Smooth muscle cell (in vitro differentiated cells): ENCODE measurements around the gene SHOX. TPM values are rescaled to one million over a fixed set of nuclear protein-coding genes. Genes with fewer than 3 reads are reported as not detected.

Experiments used
- DNase-seq: peaks from one replicate; lab custom pipeline; 2025; ENCODE audit not compliant: unreplicated experiment; lab: John Stamatoyannopoulos, UW
- H2AFZ ChIP-seq: fragments of 200-600 bp; sonication (generic); 2 replicates; pipeline ENCODE4 v1.6.0; 2016; ENCODE audit warnings: antibody characterized with exemption, low read depth, mild to moderate bottlenecking
- H3F3A ChIP-seq: fragments of 200-600 bp; sonication (generic); 2 replicates; pipeline ENCODE4 v1.6.0; 2017; ENCODE audit warnings: antibody characterized with exemption, low read depth
- H3K27ac ChIP-seq: fragments of 200-600 bp; sonication (generic); 2 replicates; pipeline ENCODE4 v1.5.1; 2016; ENCODE audit warnings: low read depth, mild to moderate bottlenecking
- H3K27me3 ChIP-seq: fragments of 200-600 bp; sonication (generic); 2 replicates; pipeline ENCODE4 v1.6.1; 2016; ENCODE audit warnings: low read depth, mild to moderate bottlenecking
- H3K36me3 ChIP-seq: fragments of 200-600 bp; sonication (generic); 2 replicates; pipeline ENCODE4 v1.5.1; 2016; ENCODE audit warnings: low read depth
- H3K4me1 ChIP-seq: fragments of 200-600 bp; sonication (generic); 2 replicates; pipeline ENCODE4 v1.5.1; 2016; ENCODE audit warnings: low read depth
- H3K4me2 ChIP-seq: fragments of 200-600 bp; sonication (generic); 2 replicates; pipeline ENCODE4 v1.6.0; 2016; ENCODE audit warnings: mild to moderate bottlenecking
- H3K4me3 ChIP-seq: fragments of 200-600 bp; sonication (generic); 2 replicates; pipeline ENCODE4 v1.5.1; 2016; ENCODE audit warnings: mild to moderate bottlenecking
- H3K79me2 ChIP-seq: fragments of 200-600 bp; sonication (generic); 2 replicates; pipeline ENCODE4 v1.6.0; 2016; ENCODE audit warnings: low read depth, mild to moderate bottlenecking
- H3K9ac ChIP-seq: fragments of 200-600 bp; sonication (generic); 2 replicates; pipeline ENCODE4 v1.6.0; 2016; ENCODE audit warnings: low read depth
- H3K9me3 ChIP-seq: fragments of 200-600 bp; sonication (generic); replicated peaks from 2 replicates; pipeline ENCODE4 v1.5.1; 2016; ENCODE audit warnings: low read depth
- H4K20me1 ChIP-seq: fragments of 200-600 bp; sonication (generic); 2 replicates; pipeline ENCODE4 v1.6.0; 2016; ENCODE audit warnings: low read depth
- CTCF ChIP-seq: fragments of 200-600 bp; sonication (generic); IDR thresholded peaks from 2 replicates; pipeline ENCODE4 v1.5.1; 2017; ENCODE audit warnings: borderline replicate concordance, mild to moderate bottlenecking, antibody characterized with exemption; ENCODE audit not compliant: insufficient read depth, poor library complexity, severe bottlenecking
- WGBS: methylation state at CpG from one replicate; pipeline ENCODE4 v1.1.7; 2016; ENCODE audit warnings: low lambda C conversion rate; 5-methylcytosine and 5-hydroxymethylcytosine counted together
- polyA plus RNA-seq: library from polyadenylated mRNA; unstranded; fragments of >200 nt; fragmentation: Nextera tagmentation; extraction: Ambion mirVana; gene quantifications from 2 replicates; pipeline ENCODE4 v1.2.1, GENCODE V29; 2016
- total RNA-seq: library from RNA; depleted of rRNA; stranded (reverse); fragments of >200 nt; gene quantifications from 2 replicates; pipeline ENCODE4 v1.2.3, GENCODE V29; 2014

The SHOX gene
- total and polyA plus RNA-seq, 2 experiments from 2014 or later = not detected

- no peak for DNase-seq
- H3K27ac ChIP-seq = no peak overlapping the region
- no peaks in the 10 kb centered on the region for H3K9me3 ChIP-seq
- no peak overlapping the region for H3K4me3 ChIP-seq
- H3K4me2 ChIP-seq = no peak overlapping the region
- no peak for TF ChIP-seq CTCF
- no peaks in the 10 kb centered on the region for H3K4me1 ChIP-seq
- H3K36me3 ChIP-seq = no peaks in the 10 kb centered on the region
- H4K20me1 ChIP-seq = no peaks in the 10 kb centered on the region
- no peaks in the 10 kb centered on the region for H3K27me3 ChIP-seq
- H3K79me2 ChIP-seq = no peaks in the 10 kb centered on the region
- no peak overlapping the region for H3K9ac ChIP-seq
- WGBS = 45% methylated on average over 7 of the region's 7 CpGs
- no peak overlapping the region for H2AFZ ChIP-seq
- no peaks in the 10 kb centered on the region for H3F3A ChIP-seq
Measured at GRCh38 chrX:675279-675954, 44.8 kb downstream of the SHOX start.

- H3K9me3 ChIP-seq = no peaks in the 10 kb centered on the region
- TF ChIP-seq CTCF = no peak
- WGBS = 70% methylated on average over 15 of the region's 15 CpGs
Measured at GRCh38 chrX:675955-676295, 45.3 kb downstream of the SHOX start.

GRCh38 chrX:677376-677775 is 46.8 kb downstream of the SHOX start:
- Histone ChIP-seq H3K27me3 (no peaks in the 10 kb centered on the region), H3K79me2 (no peaks in the 10 kb centered on the region), H4K20me1 (no peaks in the 10 kb centered on the region), H3K4me2 (no peak overlapping the region), H3K9ac (no peak overlapping the region), H3K27ac (no peak overlapping the region), H3K4me1 (no peaks in the 10 kb centered on the region), H2AFZ (no peak overlapping the region), H3F3A (no peaks in the 10 kb centered on the region), H3K9me3 (no peaks in the 10 kb centered on the region), H3K36me3 (no peaks in the 10 kb centered on the region), H3K4me3 (no peak overlapping the region)
- 84% methylated on average over 13 of the region's 13 CpGs for WGBS
- TF ChIP-seq CTCF = no peak
- DNase-seq = no peak

More at GRCh38 chrX:675955-676295, 45.3 kb downstream of the SHOX start:
- H3K4me3 ChIP-seq = no peak overlapping the region
- H3K79me2 ChIP-seq = no peaks in the 10 kb centered on the region
- DNase-seq = no peak
- H3K4me1 ChIP-seq = no peaks in the 10 kb centered on the region
- no peak overlapping the region for H3K27ac ChIP-seq
- no peak overlapping the region for H2AFZ ChIP-seq
- no peaks in the 10 kb centered on the region for H3K27me3 ChIP-seq
- H3K36me3 ChIP-seq = no peaks in the 10 kb centered on the region
- H4K20me1 ChIP-seq = no peaks in the 10 kb centered on the region
- H3K9ac ChIP-seq = no peak overlapping the region
- no peaks in the 10 kb centered on the region for H3F3A ChIP-seq
- no peak overlapping the region for H3K4me2 ChIP-seq
